ENCODE measurements around the gene IFNL2.
A peak's percentile ranks its signal among the peaks of the same experiment; 100 is the strongest.
"Not testable (repeated sequence)": the region's sequence is repeated elsewhere in the genome, so short reads cannot be mapped to it uniquely, and the experiment has no call there.

Gene IFNL2

GRCh38 chr19:39268085-39268484, at the start of gene IFNL2:
IFNL2 (plus strand) TSS chr19:39268396; CDS start chr19:39268569, 173 bp downstream.
- DNase-seq (ENCODE audit: low spot score), result not testable (repeated sequence)

- not testable (repeated sequence) for DNase-seq (ENCODE audit: low spot score)
Measured at GRCh38 chr19:39219108-39219507, 49.1 kb upstream of the IFNL2 start.

- DNase-seq (ENCODE audit: low spot score), result no peak
Measured at GRCh38 chr19:39223703-39224279, 44.4 kb upstream of the IFNL2 start.

- no peak for DNase-seq (ENCODE audit: low spot score)
Measured at GRCh38 chr19:39224910-39225309, 43.3 kb upstream of the IFNL2 start.

DNA sequence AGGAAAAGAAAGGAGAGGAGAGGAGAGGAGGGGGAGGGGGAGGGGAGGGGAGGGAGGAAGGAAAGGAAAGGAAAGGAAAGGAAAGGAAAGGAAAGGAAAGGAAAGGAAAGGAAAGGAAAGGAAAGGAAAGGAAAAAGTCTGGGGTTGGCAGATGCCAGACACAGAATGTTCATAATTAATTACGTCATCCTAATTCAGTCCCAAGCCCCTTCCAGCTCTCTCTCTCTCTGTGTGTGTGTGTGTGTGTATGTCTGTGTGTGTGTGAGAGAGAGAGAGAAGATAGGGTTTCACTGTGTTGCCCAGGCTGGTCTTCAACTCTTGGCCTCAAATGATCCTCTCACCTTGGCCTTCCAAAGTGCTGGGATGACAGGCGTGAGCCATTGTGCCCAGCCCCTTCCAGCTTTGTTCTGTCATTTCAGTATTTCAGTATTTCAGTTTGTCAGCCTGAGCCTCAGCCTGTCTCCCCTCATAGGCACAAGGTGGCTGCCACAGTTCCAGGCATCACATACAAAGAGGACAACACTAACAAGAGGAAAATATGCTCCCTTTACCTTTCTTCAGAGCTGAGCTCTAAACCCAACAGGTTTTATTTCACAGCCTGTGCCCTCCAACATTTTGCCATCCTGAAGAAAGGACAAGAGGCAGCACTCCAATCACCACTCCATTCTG, 38.0 kb upstream of the IFNL2 start:
- DNase-seq (ENCODE audit: low spot score), result no peak

DNA sequence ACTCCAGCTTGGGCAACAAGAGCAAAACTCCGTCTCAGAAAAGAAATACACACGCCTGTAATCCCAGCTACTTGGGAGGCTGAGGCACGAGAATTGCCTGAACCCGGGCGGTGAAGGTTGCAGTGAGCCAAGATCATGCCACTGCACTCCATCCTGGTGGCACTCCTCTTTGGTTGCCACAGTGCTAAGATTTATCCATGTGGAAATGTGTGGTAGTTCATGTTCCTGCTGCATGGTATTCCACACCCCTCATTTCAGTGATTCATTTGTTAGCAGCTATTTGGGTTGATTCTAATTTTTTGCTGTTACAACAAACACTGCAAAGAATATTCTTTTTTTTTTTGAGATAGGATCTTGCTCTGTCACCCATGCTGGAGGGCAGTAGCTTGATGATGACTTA, 35.5 kb upstream of the IFNL2 start:
- no peak for DNase-seq (ENCODE audit: low spot score)

- no peak for DNase-seq (ENCODE audit: low spot score)
Measured at GRCh38 chr19:39236527-39236926, 31.7 kb upstream of the IFNL2 start.

DNA sequence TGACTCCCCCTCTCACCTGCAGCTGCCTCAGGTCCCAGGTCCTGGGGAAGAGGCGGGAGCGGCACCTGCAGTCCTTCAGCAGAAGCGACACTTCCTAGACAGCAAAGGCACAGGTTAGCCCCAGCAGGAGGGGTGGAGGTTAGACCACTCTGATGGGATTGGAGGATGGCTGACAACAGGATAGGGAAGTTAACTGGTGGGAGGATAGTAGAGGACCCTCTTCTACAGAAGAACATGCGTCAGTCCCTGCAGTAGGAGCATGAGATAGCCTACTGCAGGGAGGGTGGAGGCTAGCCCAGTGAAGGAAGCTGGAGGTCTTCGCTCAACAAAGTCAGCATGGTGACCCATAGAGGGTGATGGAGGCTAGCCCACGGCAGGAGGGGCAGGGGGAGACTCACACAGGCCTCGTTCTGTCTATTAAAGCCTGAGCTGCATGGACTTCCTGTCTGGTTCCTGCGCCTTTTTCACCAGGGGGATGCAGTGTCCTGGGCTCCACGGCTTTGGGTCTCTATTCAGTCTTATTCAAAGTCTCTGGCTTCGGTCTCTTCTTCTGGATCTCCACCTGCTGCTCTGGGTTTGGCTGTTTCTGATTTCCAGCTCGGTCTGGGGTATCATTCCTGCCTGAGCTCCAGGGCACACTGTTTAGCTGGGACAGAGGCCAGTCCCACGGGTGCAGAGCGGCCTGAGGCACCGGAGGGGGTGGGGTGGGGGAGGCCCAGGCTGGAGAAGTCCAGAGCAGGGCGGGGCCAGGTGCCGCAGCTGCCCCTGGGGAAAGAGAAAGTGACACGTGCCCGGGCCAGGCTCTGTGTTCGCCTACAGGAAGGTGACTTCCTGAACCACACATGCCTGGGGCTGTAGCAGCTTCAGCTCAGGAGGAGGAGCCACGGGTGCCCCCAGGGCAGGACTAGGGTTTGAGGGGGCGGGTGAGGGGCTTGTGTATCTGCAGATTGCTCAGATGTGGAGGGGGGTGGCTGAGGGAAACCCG, 30.7 kb upstream of the IFNL2 start:
- no peak for DNase-seq (ENCODE audit: low spot score)

DNA sequence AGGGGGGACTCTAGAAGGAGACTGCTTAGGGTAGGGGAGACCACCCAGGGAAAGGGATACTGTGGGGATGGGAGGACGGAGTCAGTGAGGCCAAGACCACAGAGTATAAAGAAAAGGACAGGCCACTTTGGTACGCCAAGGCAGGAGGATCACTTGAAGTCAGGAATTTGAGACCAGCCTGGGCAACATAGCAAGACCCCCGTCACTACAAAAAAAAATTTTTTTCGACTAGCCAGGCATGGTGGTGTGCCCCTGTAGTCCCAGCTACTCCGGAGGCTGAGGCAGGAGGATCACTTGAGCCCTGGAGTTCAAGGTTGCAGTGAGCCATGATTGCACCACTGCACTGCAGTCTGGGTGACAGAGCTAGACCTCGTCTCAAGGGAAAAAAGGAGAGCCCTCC, 30.0 kb upstream of the IFNL2 start:
- DNase-seq (ENCODE audit: low spot score), result no peak

GRCh38 chr19:39238944-39239343, 29.3 kb upstream of the IFNL2 start:
- DNase-seq (ENCODE audit: low spot score), result no peak

GRCh38 chr19:39240421-39240820, 27.8 kb upstream of the IFNL2 start:
- DNase-seq (ENCODE audit: low spot score), result no peak

DNA sequence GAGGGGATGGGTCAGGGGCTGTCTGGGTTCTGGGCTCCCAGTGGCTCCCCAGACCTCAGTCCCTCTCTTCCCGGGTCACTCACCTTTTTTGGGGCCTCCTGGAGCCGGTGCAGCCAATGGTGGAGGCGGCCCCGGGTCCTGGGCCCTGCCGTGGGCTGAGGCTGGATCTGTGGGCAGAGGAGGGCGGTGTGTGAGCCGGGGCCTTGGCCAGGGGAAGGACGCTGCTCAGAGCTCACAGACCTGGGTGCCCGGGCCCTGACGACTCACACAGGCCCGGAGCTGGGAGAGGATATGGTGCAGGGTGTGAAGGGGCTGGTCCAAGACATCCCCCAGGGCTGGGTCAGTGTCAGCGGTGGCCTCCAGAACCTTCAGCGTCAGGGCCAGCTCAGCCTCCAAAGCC, 24.5 kb upstream of the IFNL2 start:
- DNase-seq (ENCODE audit: low spot score), result not testable (repeated sequence)

- DNase-seq (ENCODE audit: low spot score), result not testable (repeated sequence)
Measured at GRCh38 chr19:39244410-39245100, 23.6 kb upstream of the IFNL2 start, which contains the start of gene IFNL3. IFNL3 (minus strand) TSS chr19:39245006; CDS start chr19:39244967, 39 bp downstream.

GRCh38 chr19:39245166-39245565, 23.0 kb upstream of the IFNL2 start:
- DNase-seq (ENCODE audit: low spot score), result not testable (repeated sequence)

GRCh38 chr19:39246951-39247669, 21.1 kb upstream of the IFNL2 start:
- DNase-seq (ENCODE audit: low spot score), result peak; percentile 34

- no peak for DNase-seq (ENCODE audit: low spot score)
Measured at GRCh38 chr19:39247701-39248664, 20.2 kb upstream of the IFNL2 start.

DNA sequence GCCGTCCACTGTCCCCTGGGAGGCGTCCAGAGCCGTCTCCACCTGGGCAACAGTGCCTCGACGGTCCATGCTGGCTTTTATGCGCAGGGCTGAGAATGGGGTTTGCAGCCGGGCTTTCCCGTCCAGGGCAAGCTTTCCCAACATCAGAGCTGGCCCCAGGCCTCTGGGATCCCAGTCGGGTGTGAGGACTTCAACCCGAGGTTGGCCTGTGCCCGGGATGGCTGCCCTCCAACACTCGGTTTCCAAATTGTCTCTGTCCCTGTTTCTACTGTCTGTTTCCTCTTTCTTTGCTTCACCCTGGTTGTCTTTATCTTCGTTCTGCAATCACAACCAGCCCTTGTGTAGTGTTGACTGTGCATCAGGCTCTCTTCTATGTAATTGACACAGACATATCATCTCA, 19.4 kb upstream of the IFNL2 start, which contains the start of gene IFNL4:
Gene IFNL4 (minus strand): TSS at position 51 of the 400 bp plus-strand sequence.
- no peak for DNase-seq (ENCODE audit: low spot score)

DNA sequence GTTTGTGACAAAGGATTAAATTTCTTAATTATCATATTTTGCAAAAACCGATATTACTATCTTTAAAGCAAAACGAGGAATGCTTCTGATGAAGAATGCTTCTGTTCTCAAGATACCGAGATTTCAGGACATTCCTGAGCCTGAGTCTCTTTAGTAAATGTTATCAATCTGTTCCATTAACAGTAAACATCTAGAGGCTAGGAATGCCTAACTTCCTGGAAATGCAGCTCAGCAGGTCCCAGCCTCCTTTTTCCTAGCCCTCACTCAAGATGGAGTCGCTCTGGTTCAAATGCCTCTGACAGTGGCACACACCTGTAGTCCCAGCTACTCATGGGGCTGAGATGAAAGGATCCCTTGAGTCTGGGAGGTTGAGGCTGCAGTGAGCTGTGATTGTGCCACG, 17.1 kb upstream of the IFNL2 start:
- no peak for DNase-seq (ENCODE audit: low spot score)

GRCh38 chr19:39251846-39252245, 16.4 kb upstream of the IFNL2 start:
- no peak for DNase-seq (ENCODE audit: low spot score)

DNA sequence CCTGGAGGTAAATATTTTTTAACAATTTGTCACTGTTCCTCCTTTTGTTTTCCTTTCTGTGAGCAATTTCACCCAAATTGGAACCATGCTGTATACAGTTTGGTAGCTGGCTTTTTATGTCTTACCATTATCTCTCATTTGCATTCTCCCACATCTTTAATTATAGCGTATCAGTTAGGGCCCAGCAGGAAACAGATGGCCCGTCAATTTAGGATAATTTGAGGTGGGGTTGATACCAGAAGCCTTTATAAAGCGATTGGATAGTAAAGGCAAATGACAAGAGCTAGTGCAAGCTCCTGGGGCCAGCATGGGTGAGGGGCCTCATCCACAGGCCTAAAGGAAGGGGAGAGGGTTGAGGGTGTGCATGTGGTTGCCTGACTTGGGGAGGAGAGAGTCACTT, 15.7 kb upstream of the IFNL2 start:
- DNase-seq (ENCODE audit: low spot score), result no peak

Measured in cerebellar cortex (tissue), 1 donor.